Cardiac muscle cell (in vitro differentiated cells and primary cell): ENCODE data around the gene SALL2. TPM values are rescaled to one million over a fixed set of nuclear protein-coding genes. Genes with fewer than 3 reads are reported as not detected.
"Not testable (repeated sequence)": the region's sequence is repeated elsewhere in the genome, so short reads cannot be mapped to it uniquely, and the experiment has no call there.

Experiments used
- DNase-seq, 2 donors: peaks; one replicate each; pipeline versions ENCODE4 v3.0.0 to v3.0.0-alpha.2; 2010 to 2017; ENCODE audit warnings: low read depth in 1 of 2, low spot score in 1 of 2
- H3K27ac ChIP-seq: fragments of 200-600 bp; sonication (generic); 2 replicates; pipeline ENCODE4 v1.5.1; 2016
- H3K27me3 ChIP-seq: fragments of 200-600 bp; sonication (generic); 2 replicates; pipeline ENCODE4 v1.6.0; 2016; ENCODE audit warnings: control low read depth
- H3K36me3 ChIP-seq: fragments of 200-600 bp; sonication (generic); 2 replicates; pipeline ENCODE4 v1.5.1; 2016; ENCODE audit warnings: control low read depth
- H3K4me1 ChIP-seq: fragments of 200-600 bp; sonication (generic); 2 replicates; pipeline ENCODE4 v1.8.1; 2017; ENCODE audit warnings: low read depth, mild to moderate bottlenecking, mixed run types
- H3K4me3 ChIP-seq: fragments of 200-600 bp; sonication (generic); 2 replicates; pipeline ENCODE4 v1.5.1; 2016; ENCODE audit warnings: mild to moderate bottlenecking
- H3K9me3 ChIP-seq: fragments of 200-600 bp; sonication (generic); 2 replicates; pipeline ENCODE4 v1.5.1; 2017; ENCODE audit warnings: low read depth, mild to moderate bottlenecking, control low read depth
- CTCF ChIP-seq: IDR thresholded peaks from 2 replicates; pipeline ENCODE4 v1.5.1; 2012; ENCODE audit warnings: low read depth, mild to moderate bottlenecking, low read length
- polyA plus RNA-seq: library from polyadenylated mRNA; unstranded; fragments of >200 nt; fragmentation: Nextera tagmentation; extraction: Ambion mirVana; gene quantifications from 2 replicates; pipeline ENCODE4 v1.2.1, GENCODE V29; 2016
- total RNA-seq: library from RNA; depleted of rRNA; stranded (reverse); fragments of >200 nt; gene quantifications from 2 replicates; pipeline ENCODE4 v1.2.3, GENCODE V29; 2016

The SALL2 gene
- total and polyA plus RNA-seq, 2 experiments from 2014 or later, result 32.5 to 74.6 TPM

GRCh38 chr14:21556378-21557083 is 30.4 kb upstream of the SALL2 start:
- Histone ChIP-seq H3K9me3 (no peaks in the 10 kb centered on the region), H3K27me3 (no peaks in the 10 kb centered on the region), H3K4me1 (no peaks in the 10 kb centered on the region), H3K36me3 (no peaks in the 10 kb centered on the region), H3K27ac (no peak overlapping the region), H3K4me3 (no peak overlapping the region)
- no peak for TF ChIP-seq CTCF
- no peak for DNase-seq

GRCh38 chr14:21553266-21553665 is 27.1 kb upstream of the SALL2 start:
- no peak for DNase-seq

GRCh38 chr14:21544588-21544987 is 18.4 kb upstream of the SALL2 start:
- not testable (repeated sequence) for H3K27me3 ChIP-seq, H3K27ac ChIP-seq, H3K4me3 ChIP-seq, DNase-seq, H3K9me3 ChIP-seq, H3K36me3 ChIP-seq
- peaks cover 12% of the 10 kb centered on the region for H3K4me1 ChIP-seq

More at GRCh38 chr14:21553266-21553665, 27.1 kb upstream of the SALL2 start:
- Histone ChIP-seq H3K4me3 (no peak overlapping the region), H3K4me1 (no peaks in the 10 kb centered on the region), H3K36me3 (no peaks in the 10 kb centered on the region), H3K9me3 (no peaks in the 10 kb centered on the region), H3K27ac (no peak overlapping the region), H3K27me3 (no peaks in the 10 kb centered on the region)
- TF ChIP-seq CTCF, result no peak

GRCh38 chr14:21543963-21544362 is 17.8 kb upstream of the SALL2 start:
- no peaks in the 10 kb centered on the region for H3K36me3 ChIP-seq
- no peak overlapping the region for H3K4me3 ChIP-seq
- peaks cover 18% of the 10 kb centered on the region for H3K4me1 ChIP-seq
- no peak for TF ChIP-seq CTCF
- no peak overlapping the region for H3K27ac ChIP-seq
- H3K9me3 ChIP-seq, result no peaks in the 10 kb centered on the region
- H3K27me3 ChIP-seq, result no peaks in the 10 kb centered on the region
- DNase-seq, result no peak

- peaks cover 22% of the 10 kb centered on the region for H3K4me1 ChIP-seq
- no peak overlapping the region for H3K27ac ChIP-seq
- H3K4me3 ChIP-seq, result no peak overlapping the region
Observed at GRCh38 chr14:21543521-21543960, 17.4 kb upstream of the SALL2 start.

More at GRCh38 chr14:21543521-21543960, 17.4 kb upstream of the SALL2 start:
- H3K9me3 ChIP-seq, result no peaks in the 10 kb centered on the region
- TF ChIP-seq CTCF, result no peak
- no peaks in the 10 kb centered on the region for H3K27me3 ChIP-seq
- peak in 1 of 2 donors; percentile 27 for DNase-seq
- no peaks in the 10 kb centered on the region for H3K36me3 ChIP-seq
